MM.1S (cell line): ENCODE results near the gene PDXDC1.
"Not testable (repeated sequence)": the region's sequence is repeated elsewhere in the genome, so short reads cannot be mapped to it uniquely, and the experiment has no call there.

Experiments used
- DNase-seq: peaks from one replicate; pipeline ENCODE4 v3.0.0-alpha.2; 2015
- H2AFZ ChIP-seq: fragments of 300-600 bp; sonication (generic); 2 replicates; pipeline ENCODE4 v1.6.0; 2016; ENCODE audit warnings: antibody characterized with exemption, low read length
- H3F3A ChIP-seq: fragments of 300-600 bp; sonication (generic); 2 replicates; pipeline ENCODE4 v1.6.1; 2016; ENCODE audit warnings: mild to moderate bottlenecking, antibody characterized with exemption, low read length, moderate library complexity, mixed read lengths; ENCODE audit not compliant: insufficient read depth
- H3K27ac ChIP-seq: fragments of 300-600 bp; sonication (generic); 2 replicates; pipeline ENCODE4 v1.5.1; 2016; ENCODE audit warnings: mild to moderate bottlenecking, low read length
- H3K27me3 ChIP-seq: fragments of 300-600 bp; sonication (generic); replicated peaks from 2 replicates; pipeline ENCODE4 v1.6.0; 2016; ENCODE audit warnings: low read length; ENCODE audit not compliant: insufficient read depth
- H3K36me3 ChIP-seq: fragments of 300-600 bp; sonication (generic); replicated peaks from 2 replicates; pipeline ENCODE4 v1.6.1; 2016; ENCODE audit warnings: mild to moderate bottlenecking, low read length, mixed read lengths; ENCODE audit not compliant: insufficient read depth
- H3K4me1 ChIP-seq: fragments of 300-600 bp; sonication (generic); 2 replicates; pipeline ENCODE4 v1.6.1; 2016; ENCODE audit warnings: low read length, mixed read lengths
- H3K4me2 ChIP-seq: fragments of 300-600 bp; sonication (generic); 2 replicates; pipeline ENCODE4 v1.6.0; 2016; ENCODE audit warnings: low read depth, low read length
- H3K4me3 ChIP-seq: fragments of 300-600 bp; sonication (generic); 2 replicates; pipeline ENCODE4 v1.5.1; 2016; ENCODE audit warnings: low read length, mixed read lengths
- H3K79me2 ChIP-seq: fragments of 300-600 bp; sonication (generic); 2 replicates; pipeline ENCODE4 v1.6.1; 2016; ENCODE audit warnings: mixed run types, low read length, mixed read lengths
- H3K9ac ChIP-seq: fragments of 300-600 bp; sonication (generic); 2 replicates; pipeline ENCODE4 v1.6.1; 2016; ENCODE audit warnings: low read length, mixed read lengths
- H3K9me2 ChIP-seq: fragments of 300-600 bp; sonication (generic); replicated peaks from 2 replicates; pipeline ENCODE4 v1.6.1; 2016; ENCODE audit warnings: mild to moderate bottlenecking, low read length, mixed read lengths; ENCODE audit not compliant: insufficient read depth
- H3K9me3 ChIP-seq: fragments of 300-600 bp; sonication (generic); replicated peaks from 2 replicates; pipeline ENCODE4 v1.6.1; 2016; ENCODE audit warnings: mild to moderate bottlenecking, low read length, mixed read lengths; ENCODE audit not compliant: insufficient read depth
- H4K20me1 ChIP-seq: fragments of 300-600 bp; sonication (generic); 2 replicates; pipeline ENCODE4 v1.6.1; 2016; ENCODE audit warnings: mild to moderate bottlenecking, low read length, moderate library complexity, mixed read lengths; ENCODE audit not compliant: insufficient read depth
- CTCF ChIP-seq: fragments of 300-600 bp; sonication (generic); IDR thresholded peaks from 2 replicates; pipeline ENCODE4 v1.5.1; 2016; ENCODE audit warnings: antibody characterized with exemption, low read length, mixed read lengths
- EZH2 ChIP-seq: fragments of 300-600 bp; sonication (generic); optimal IDR thresholded peaks from 2 replicates; pipeline ENCODE3; 2017; ENCODE audit warnings: low read depth, mild to moderate bottlenecking, antibody characterized with exemption, low read length, mixed read lengths
- EZH2phosphoT487 ChIP-seq: fragments of 300-600 bp; sonication (generic); IDR thresholded peaks from 2 replicates; pipeline ENCODE4 v1.6.1; 2018; ENCODE audit warnings: antibody characterized with exemption, low read length

PDXDC1 gene

GRCh38 chr16:14937994-14938393, 36.8 kb upstream of the PDXDC1 start:
- not testable (repeated sequence) for H2AFZ ChIP-seq, H3K4me3 ChIP-seq, H4K20me1 ChIP-seq, H3K27ac ChIP-seq, DNase-seq, H3K4me2 ChIP-seq, H3F3A ChIP-seq, H3K9me2 ChIP-seq, H3K79me2 ChIP-seq, H3K9ac ChIP-seq, H3K27me3 ChIP-seq, H3K9me3 ChIP-seq, H3K4me1 ChIP-seq, H3K36me3 ChIP-seq

- not testable (repeated sequence) for H3F3A ChIP-seq, H3K4me2 ChIP-seq, H3K79me2 ChIP-seq, H3K4me3 ChIP-seq, H3K9me2 ChIP-seq, H3K4me1 ChIP-seq, H2AFZ ChIP-seq, H3K9me3 ChIP-seq, H3K27ac ChIP-seq, H3K36me3 ChIP-seq, H3K27me3 ChIP-seq, H3K9ac ChIP-seq, DNase-seq, H4K20me1 ChIP-seq
Observed at GRCh38 chr16:14942686-14943085, 32.1 kb upstream of the PDXDC1 start.

GRCh38 chr16:14955546-14956231, 19.1 kb upstream of the PDXDC1 start:
- no peaks in the 10 kb centered on the region for H4K20me1 ChIP-seq
- H3K9me3 ChIP-seq = no peaks in the 10 kb centered on the region
- no peak overlapping the region for H2AFZ ChIP-seq
- no peaks in the 10 kb centered on the region for H3F3A ChIP-seq
- H3K9ac ChIP-seq = no peak overlapping the region
- H3K27me3 ChIP-seq = no peaks in the 10 kb centered on the region
- H3K36me3 ChIP-seq = no peaks in the 10 kb centered on the region
- no peak for DNase-seq
- no peaks in the 10 kb centered on the region for H3K9me2 ChIP-seq
- TF ChIP-seq EZH2phosphoT487 (no peak), CTCF (no peak), EZH2 (no peak)
- H3K79me2 ChIP-seq = no peaks in the 10 kb centered on the region
- H3K4me2 ChIP-seq = no peak overlapping the region
- no peak overlapping the region for H3K4me3 ChIP-seq
- H3K27ac ChIP-seq = no peak overlapping the region
- no peaks in the 10 kb centered on the region for H3K4me1 ChIP-seq

GRCh38 chr16:14957576-14958322, 17.1 kb upstream of the PDXDC1 start:
- no peaks in the 10 kb centered on the region for H3K79me2 ChIP-seq
- no peak overlapping the region for H3K9ac ChIP-seq
- no peak overlapping the region for H2AFZ ChIP-seq
- TF ChIP-seq CTCF (no peak), EZH2 (no peak), EZH2phosphoT487 (no peak)
- H3K4me3 ChIP-seq = no peak overlapping the region
- no peaks in the 10 kb centered on the region for H3F3A ChIP-seq
- H3K9me2 ChIP-seq = no peaks in the 10 kb centered on the region
- no peak for DNase-seq
- H4K20me1 ChIP-seq = no peaks in the 10 kb centered on the region
- no peaks in the 10 kb centered on the region for H3K4me1 ChIP-seq
- H3K9me3 ChIP-seq = no peaks in the 10 kb centered on the region
- no peak overlapping the region for H3K4me2 ChIP-seq
- no peaks in the 10 kb centered on the region for H3K27me3 ChIP-seq
- no peaks in the 10 kb centered on the region for H3K36me3 ChIP-seq
- no peak overlapping the region for H3K27ac ChIP-seq
